Keratinocyte (primary cell): ENCODE measurements around the gene MVB12B.

Source experiments
- EZH2 ChIP-seq: IDR thresholded peaks from one replicate; pipeline ENCODE4 v1.6.1; 2012; ENCODE audit warnings: inconsistent platforms, mild to moderate bottlenecking, low read length, moderate library complexity
- TF ChIP-seq, protein P1 (sequence below), 3 experiments: IDR thresholded peaks in 1 of 3; conservative IDR thresholded peaks in 1 of 3; optimal IDR thresholded peaks in 1 of 3; 2 replicates in 2 of 3; 3 replicates in 1 of 3; pipeline versions ENCODE3 to v1.5.1; 2011; ENCODE audit warnings: low read length in 3 of 3, mild to moderate bottlenecking in 3 of 3, moderate library complexity in 2 of 3, control low read depth in 1 of 3, inconsistent platforms in 1 of 3; ENCODE audit not compliant: insufficient read depth in 2 of 3; ENCODE audit errors: extremely low read depth in 1 of 3

DNA sequence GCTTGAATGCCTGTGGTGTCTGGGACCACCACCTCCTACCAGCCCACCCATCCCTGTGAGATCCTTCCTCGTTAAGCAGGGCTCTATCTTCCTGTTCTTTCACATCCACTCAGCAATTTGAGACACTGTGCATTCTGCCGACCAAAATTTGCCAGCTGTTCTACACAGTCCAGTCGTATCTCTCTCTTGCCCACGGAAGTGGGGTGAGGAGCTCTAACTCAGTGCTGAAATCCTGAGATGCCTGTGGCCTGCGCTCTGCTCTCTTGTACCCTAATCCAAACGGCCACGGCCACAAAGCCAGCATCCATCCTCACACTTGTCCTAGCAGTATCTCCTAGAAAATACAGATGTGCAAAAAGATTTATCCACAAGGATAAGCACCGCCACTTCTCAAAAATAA, 97.9 kb downstream of the MVB12B start:
- TF ChIP-seq, protein P1, sequence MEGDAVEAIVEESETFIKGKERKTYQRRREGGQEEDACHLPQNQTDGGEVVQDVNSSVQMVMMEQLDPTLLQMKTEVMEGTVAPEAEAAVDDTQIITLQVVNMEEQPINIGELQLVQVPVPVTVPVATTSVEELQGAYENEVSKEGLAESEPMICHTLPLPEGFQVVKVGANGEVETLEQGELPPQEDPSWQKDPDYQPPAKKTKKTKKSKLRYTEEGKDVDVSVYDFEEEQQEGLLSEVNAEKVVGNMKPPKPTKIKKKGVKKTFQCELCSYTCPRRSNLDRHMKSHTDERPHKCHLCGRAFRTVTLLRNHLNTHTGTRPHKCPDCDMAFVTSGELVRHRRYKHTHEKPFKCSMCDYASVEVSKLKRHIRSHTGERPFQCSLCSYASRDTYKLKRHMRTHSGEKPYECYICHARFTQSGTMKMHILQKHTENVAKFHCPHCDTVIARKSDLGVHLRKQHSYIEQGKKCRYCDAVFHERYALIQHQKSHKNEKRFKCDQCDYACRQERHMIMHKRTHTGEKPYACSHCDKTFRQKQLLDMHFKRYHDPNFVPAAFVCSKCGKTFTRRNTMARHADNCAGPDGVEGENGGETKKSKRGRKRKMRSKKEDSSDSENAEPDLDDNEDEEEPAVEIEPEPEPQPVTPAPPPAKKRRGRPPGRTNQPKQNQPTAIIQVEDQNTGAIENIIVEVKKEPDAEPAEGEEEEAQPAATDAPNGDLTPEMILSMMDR (optimal IDR thresholded peaks at IDR 0.05 in 1 of 3, IDR thresholded peaks at IDR 0.05 in 1 of 3, conservative IDR thresholded peaks at IDR 0.05 in 1 of 3; ENCODE audit: extremely low read depth in 1 of 3, insufficient read depth in 2 of 3, low read length in 3 of 3) = no peak
- no peak for TF ChIP-seq EZH2
